GM23248 (cell line): Measurements from ENCODE around the gene TAS2R40. TPM values are rescaled to one million over a fixed set of nuclear protein-coding genes. Genes with fewer than 3 reads are reported as not detected.

Experiments used
- DNase-seq: peaks from one replicate; pipeline ENCODE4 v3.0.0-alpha.2; 2015
- H2AFZ ChIP-seq: fragments of 200-600 bp; sonication (generic); 2 replicates; pipeline ENCODE4 v1.6.1; 2016; ENCODE audit warnings: antibody characterized with exemption
- H3F3A ChIP-seq: fragments of 200-600 bp; sonication (generic); 2 replicates; pipeline ENCODE4 v1.6.1; 2016; ENCODE audit warnings: mild to moderate bottlenecking, antibody characterized with exemption, mixed run types; ENCODE audit not compliant: insufficient read depth
- H3K27ac ChIP-seq: fragments of 200-600 bp; sonication (generic); 2 replicates; pipeline ENCODE4 v1.5.1; 2016; ENCODE audit warnings: mild to moderate bottlenecking
- H3K27me3 ChIP-seq: fragments of 200-600 bp; sonication (generic); replicated peaks from 2 replicates; pipeline ENCODE4 v1.6.1; 2016; ENCODE audit warnings: mild to moderate bottlenecking; ENCODE audit not compliant: insufficient read depth
- H3K36me3 ChIP-seq: fragments of 200-600 bp; sonication (generic); 2 replicates; pipeline ENCODE4 v1.6.1; 2016; ENCODE audit warnings: low read depth, mild to moderate bottlenecking
- H3K4me1 ChIP-seq: fragments of 200-600 bp; sonication (generic); 2 replicates; pipeline ENCODE4 v1.6.1; 2016; ENCODE audit warnings: mild to moderate bottlenecking; ENCODE audit not compliant: insufficient read depth
- H3K4me2 ChIP-seq: fragments of 200-600 bp; sonication (generic); one replicate; pipeline ENCODE4 v1.6.1; 2016; ENCODE audit warnings: mild to moderate bottlenecking; ENCODE audit not compliant: unreplicated experiment
- H3K4me3 ChIP-seq: fragments of 200-600 bp; sonication (generic); 2 replicates; pipeline ENCODE4 v1.5.1; 2016; ENCODE audit warnings: mild to moderate bottlenecking
- H3K79me2 ChIP-seq: fragments of 200-600 bp; sonication (generic); 2 replicates; pipeline ENCODE4 v1.6.1; 2016; ENCODE audit warnings: mild to moderate bottlenecking; ENCODE audit not compliant: insufficient read depth
- H3K9ac ChIP-seq: fragments of 200-600 bp; sonication (generic); 2 replicates; pipeline ENCODE4 v1.6.1; 2016; ENCODE audit warnings: mild to moderate bottlenecking
- H3K9me2 ChIP-seq: fragments of 200-600 bp; sonication (generic); 2 replicates; pipeline ENCODE4 v1.6.1; 2016; ENCODE audit warnings: mixed run types, mild to moderate bottlenecking, moderate library complexity; ENCODE audit not compliant: insufficient read depth
- H3K9me3 ChIP-seq: fragments of 200-600 bp; sonication (generic); one replicate; pipeline ENCODE4 v1.6.1; 2017; ENCODE audit warnings: low read depth
- H4K20me1 ChIP-seq: fragments of 200-600 bp; sonication (generic); 2 replicates; pipeline ENCODE4 v1.6.0; 2016; ENCODE audit not compliant: insufficient read depth
- EZH2 ChIP-seq: fragments of 200-600 bp; sonication (generic); IDR thresholded peaks from 2 replicates; pipeline ENCODE4 v1.6.1; 2018; ENCODE audit warnings: antibody characterized with exemption, mild to moderate bottlenecking; ENCODE audit not compliant: insufficient read depth, poor library complexity, severe bottlenecking
- EZH2phosphoT487 ChIP-seq: fragments of 200-600 bp; sonication (generic); IDR thresholded peaks from 2 replicates; pipeline ENCODE4 v1.6.1; 2018; ENCODE audit warnings: antibody characterized with exemption, moderate library complexity, mild to moderate bottlenecking, low read depth; ENCODE audit not compliant: insufficient read depth
- WGBS, 2 experiments: methylation state at CpG; one replicate each; pipeline ENCODE4 v1.1.6; 2015 to 2017; ENCODE audit warnings: low lambda C conversion rate in 2 of 2, low coverage in 1 of 2; ENCODE audit errors: missing lambda C conversion rate in 2 of 2; 5-methylcytosine and 5-hydroxymethylcytosine counted together
- in situ Hi-C: fragments of 300-500 bp; cut with MboI; formaldehyde crosslinking; loops from 2 replicates; pipeline ENCODE4 v1.15.0; 2020
- polyA plus RNA-seq: library from polyadenylated mRNA; unstranded; fragments of >200 nt; fragmentation: Nextera tagmentation; extraction: Ambion mirVana; gene quantifications from 2 replicates; pipeline ENCODE4 v1.2.1, GENCODE V29; 2016
- total RNA-seq: library from RNA; depleted of rRNA; stranded (reverse); fragments of >200 nt; shearing (Covaris generic); gene quantifications from 2 replicates; pipeline ENCODE4 v1.2.3, GENCODE V29; 2014

Gene TAS2R40
- total and polyA plus RNA-seq, 2 experiments from 2014 or later: not detected

- no peaks in the 10 kb centered on the region for H3K36me3 ChIP-seq
- no peaks in the 10 kb centered on the region for H3K9me3 ChIP-seq
- no peaks in the 10 kb centered on the region for H3K27me3 ChIP-seq
- no peak for DNase-seq
- no peak overlapping the region for H3K4me2 ChIP-seq
- H4K20me1 ChIP-seq: no peaks in the 10 kb centered on the region
- in situ Hi-C loops: no loop called here
- TF ChIP-seq EZH2 (no peak), EZH2phosphoT487 (no peak)
- WGBS, 2 experiments: 50 to 53% methylated on average over 1 of the region's 1 CpG
- H3K27ac ChIP-seq: no peak overlapping the region
- peaks cover 9% of the 10 kb centered on the region; the same call in 1 of the 2 replicates for H3K4me1 ChIP-seq
- no peak overlapping the region for H3K4me3 ChIP-seq
- peaks cover 3% of the 10 kb centered on the region; the same call in 1 of the 2 replicates for H3F3A ChIP-seq
- H3K79me2 ChIP-seq: no peaks in the 10 kb centered on the region
- H2AFZ ChIP-seq: no peak overlapping the region
- no peak overlapping the region for H3K9ac ChIP-seq
- no peaks in the 10 kb centered on the region for H3K9me2 ChIP-seq
These were observed 25.5 kb downstream of the TAS2R40 start for GRCh38 chr7:143247372-143247771.

- Histone ChIP-seq H2AFZ (no peak overlapping the region), H3K79me2 (no peaks in the 10 kb centered on the region), H3F3A (peaks cover 3% of the 10 kb centered on the region; the same call in 1 of the 2 replicates), H4K20me1 (no peaks in the 10 kb centered on the region), H3K36me3 (no peaks in the 10 kb centered on the region), H3K27ac (no peak overlapping the region), H3K4me2 (no peak overlapping the region), H3K27me3 (no peaks in the 10 kb centered on the region), H3K4me3 (no peak overlapping the region), H3K9me2 (no peaks in the 10 kb centered on the region), H3K4me1 (peaks cover 9% of the 10 kb centered on the region; the same call in 1 of the 2 replicates), H3K9ac (no peak overlapping the region), H3K9me3 (no peaks in the 10 kb centered on the region)
- TF ChIP-seq EZH2phosphoT487 (no peak), EZH2 (no peak)
- in situ Hi-C loops: no loop called here
- no peak for DNase-seq
- WGBS, 2 experiments: 61 to 66% methylated on average over 2 of the region's 2 CpGs
These were observed 27.0 kb downstream of the TAS2R40 start for GRCh38 chr7:143248761-143249354.

- in situ Hi-C loops: no loop called here
- H3K4me1 ChIP-seq: 0 out of 2 replicates have a peak, but pooled peaks cover 3% of the 10 kb centered on the region
- TF ChIP-seq EZH2 (no peak), EZH2phosphoT487 (no peak)
These were observed 28.4 kb downstream of the TAS2R40 start for GRCh38 chr7:143250199-143250598.

GRCh38 chr7:143250822-143251221, 29.0 kb downstream of the TAS2R40 start:
- TF ChIP-seq EZH2 (no peak), EZH2phosphoT487 (no peak)
- Histone ChIP-seq H4K20me1 (no peaks in the 10 kb centered on the region), H3K4me1 (no peaks in the 10 kb centered on the region), H3K27me3 (no peaks in the 10 kb centered on the region), H3K36me3 (no peaks in the 10 kb centered on the region), H3K9ac (no peak overlapping the region), H3K9me3 (no peaks in the 10 kb centered on the region), H3K27ac (no peak overlapping the region), H3K4me3 (no peak overlapping the region), H3K9me2 (no peaks in the 10 kb centered on the region), H3F3A (no peaks in the 10 kb centered on the region; the same call in 1 of the 2 replicates), H3K79me2 (no peaks in the 10 kb centered on the region), H3K4me2 (no peak overlapping the region), H2AFZ (no peak overlapping the region)
- no peak for DNase-seq
- WGBS, 2 experiments: 90 to 100% methylated on average over 1 of the region's 1 CpG
- in situ Hi-C loops: no loop called here

More at GRCh38 chr7:143250199-143250598, 28.4 kb downstream of the TAS2R40 start:
- no peak for DNase-seq
- H3K27me3 ChIP-seq: no peaks in the 10 kb centered on the region
- no peaks in the 10 kb centered on the region for H3K9me2 ChIP-seq
- H3K4me2 ChIP-seq: no peak overlapping the region
- no peaks in the 10 kb centered on the region for H3K79me2 ChIP-seq
- no peak overlapping the region for H3K4me3 ChIP-seq
- no peaks in the 10 kb centered on the region for H3K36me3 ChIP-seq
- no peak overlapping the region for H3K27ac ChIP-seq
- no peaks in the 10 kb centered on the region for H4K20me1 ChIP-seq
- H3K9ac ChIP-seq: no peak overlapping the region
- no peak overlapping the region for H2AFZ ChIP-seq
- H3F3A ChIP-seq: peaks cover 3% of the 10 kb centered on the region; the same call in 1 of the 2 replicates
- no peaks in the 10 kb centered on the region for H3K9me3 ChIP-seq
